Measurements from ENCODE around the gene STN1. TPM values are rescaled to one million over a fixed set of nuclear protein-coding genes. Genes with fewer than 3 reads are reported as not detected.
A peak's percentile ranks its signal among the peaks of the same experiment; 100 is the strongest.
"Not testable (repeated sequence)": the region's sequence is repeated elsewhere in the genome, so short reads cannot be mapped to it uniquely, and the experiment has no call there.

The STN1 gene
- total RNA-seq, 1 donor from 2014 or later = 3.1 TPM

GRCh38 chr10:103859161-103860086, 58.6 kb downstream of the STN1 start:
- DNase-seq = peak; percentile 40

GRCh38 chr10:103858360-103858759, 59.6 kb downstream of the STN1 start:
- no peak for DNase-seq

GRCh38 chr10:103856797-103857170, 61.2 kb downstream of the STN1 start:
- no peak for DNase-seq

- no peak for DNase-seq
These were observed 61.9 kb downstream of the STN1 start for GRCh38 chr10:103855852-103856796.

- no peak for DNase-seq
These were observed 62.6 kb downstream of the STN1 start, which contains the start of gene SH3PXD2A for GRCh38 chr10:103855424-103855823. TSS of gene SH3PXD2A (minus strand) at chr10:103855576. CDS start at chr10:103855266, 310 bp downstream.

- no peak for DNase-seq
These were observed 63.1 kb downstream of the STN1 start for GRCh38 chr10:103854686-103855391.

- DNase-seq = no peak
These were observed 63.7 kb downstream of the STN1 start for GRCh38 chr10:103854265-103854685.

- DNase-seq = no peak
These were observed 64.3 kb downstream of the STN1 start for GRCh38 chr10:103853428-103854264.

GRCh38 chr10:103852856-103853255, 65.1 kb downstream of the STN1 start:
- no peak for DNase-seq

GRCh38 chr10:103852189-103852711, 65.7 kb downstream of the STN1 start:
- no peak for DNase-seq

GRCh38 chr10:103851261-103851660, 66.7 kb downstream of the STN1 start:
- DNase-seq = no peak

GRCh38 chr10:103850572-103850895, 67.5 kb downstream of the STN1 start:
- DNase-seq = no peak

GRCh38 chr10:103849880-103850571, 68.0 kb downstream of the STN1 start:
- DNase-seq = no peak

GRCh38 chr10:103849212-103849877, 68.6 kb downstream of the STN1 start:
- no peak for DNase-seq

- DNase-seq = no peak
These were observed 70.0 kb downstream of the STN1 start for GRCh38 chr10:103847909-103848468.

GRCh38 chr10:103847346-103847745, 70.6 kb downstream of the STN1 start:
- DNase-seq = no peak

GRCh38 chr10:103845972-103846371, 72.0 kb downstream of the STN1 start:
- DNase-seq = no peak

GRCh38 chr10:103845346-103845745, 72.6 kb downstream of the STN1 start:
- DNase-seq = not testable (repeated sequence)

- DNase-seq = no peak
These were observed 74.0 kb downstream of the STN1 start for GRCh38 chr10:103843854-103844570.
